Brain microvascular endothelial cell (primary cell): ENCODE results near the gene TAB3.

Experiments
- DNase-seq: peaks from one replicate; pipeline ENCODE4 v3.0.0-alpha.2; 2020
- H3K27ac ChIP-seq: fragments of 250-450 bp; sonication (Bioruptor Pico); 2 replicates; pipeline ENCODE4 v1.5.1; 2020; ENCODE audit warnings: mild to moderate bottlenecking, moderate library complexity
- H3K27me3 ChIP-seq: fragments of 250-450 bp; sonication (Bioruptor Pico); replicated peaks from 2 replicates; pipeline ENCODE4 v1.5.1; 2020; ENCODE audit warnings: mild to moderate bottlenecking
- H3K36me3 ChIP-seq: fragments of 250-450 bp; sonication (Bioruptor Pico); replicated peaks from 2 replicates; pipeline ENCODE4 v1.5.1; 2020; ENCODE audit warnings: mild to moderate bottlenecking
- H3K4me3 ChIP-seq: 2 replicates; pipeline ENCODE4 v1.5.1; 2011; ENCODE audit warnings: low read depth, mild to moderate bottlenecking, control low read depth, low read length, moderate library complexity
- CTCF ChIP-seq: IDR thresholded peaks from 2 replicates; pipeline ENCODE4 v1.5.1; 2011; ENCODE audit warnings: low read depth, mild to moderate bottlenecking, moderate library complexity, low read length, control low read depth, inconsistent platforms; ENCODE audit errors: missing control alignments
- in situ Hi-C: cut with HindIII; loops from 2 replicates; pipeline ENCODE4 v1.10.0; 2017; ENCODE audit warnings: low sequenced_read_pairs, low pct_ligation_motif_present

The TAB3 gene

GRCh38 chrX:30777575-30777974 is 111.5 kb downstream of the TAB3 start:
- TF ChIP-seq CTCF: no peak
- Histone ChIP-seq H3K27me3 (no peaks in the 10 kb centered on the region), H3K4me3 (no peak overlapping the region), H3K27ac (no peak overlapping the region), H3K36me3 (no peaks in the 10 kb centered on the region)
- in situ Hi-C loops: no loop called here
- DNase-seq: no peak
